K562 (cell line): Measurements from ENCODE around the gene SERINC3. TPM values are rescaled to one million over a fixed set of nuclear protein-coding genes. Genes with fewer than 3 reads are reported as not detected.

ENCODE experiments used
- ATAC-seq: fragments of 200-7000 bp; cut with Tn5 transposase; 3 replicates; pipeline ENCODE4 v1.9.1; 2020; ENCODE audit warnings: moderate library complexity
- BruUV-seq: library from RNA; stranded (reverse); fragments of 400-500 nt; replicated peaks from 2 replicates; lab custom pipeline; 2021; lab: Mats Ljungman, UMichigan
- CTCF ChIA-PET: fragments of 300-600 bp; formaldehyde crosslinking; extraction: SDS; loops from one replicate; lab custom pipeline; 2021; ENCODE audit warnings: low intra/inter-chr PET ratio; lab: Yijun Ruan, JAX
- POLR2A ChIA-PET: fragments of 300-600, 350-650 bp; sonication (Branson Sonifier 250); formaldehyde crosslinking; extraction: SDS; loops from one replicate; lab custom pipeline; 2021; ENCODE audit warnings: antibody characterized with exemption, inconsistent platforms; lab: Yijun Ruan, JAX
- DNase-seq, 4 experiments: peaks; one replicate each; pipeline versions ENCODE4 v3.0.0 to v3.0.0-alpha.2; 2011 to 2018; ENCODE audit warnings: low spot score in 3 of 4, mixed read lengths in 3 of 4; ENCODE audit errors: extremely low read depth in 1 of 4
- FAIRE-seq: peaks from 2 replicates; lab custom pipeline; 2011; peaks lifted over from hg19 to GRCh38; lab: Jason Lieb, UNC
- H2AFZ ChIP-seq: 2 replicates; pipeline ENCODE4 v1.6.0; 2011; ENCODE audit warnings: low read depth, low read length, control low read depth, inconsistent platforms
- H3K27ac ChIP-seq: fragments of 200-600 bp; 3 replicates; pipeline ENCODE4 v1.8.0; 2011; ENCODE audit warnings: low read depth, mild to moderate bottlenecking, control low read depth, inconsistent platforms, low read length, moderate library complexity, mixed read lengths; ENCODE audit errors: extremely low read depth
- H3K27me3 ChIP-seq, 2 experiments: fragments of 300-600 bp in 1 of 2; 2 replicates in 1 of 2; 3 replicates in 1 of 2; pipeline versions ENCODE4 v1.6.0 to v1.8.0; 2011; ENCODE audit warnings: inconsistent platforms in 2 of 2, low read length in 2 of 2, mild to moderate bottlenecking in 1 of 2, mixed read lengths in 1 of 2, moderate library complexity in 1 of 2; ENCODE audit not compliant: control insufficient read depth in 2 of 2, insufficient read depth in 2 of 2
- H3K36me3 ChIP-seq: fragments of 300-600 bp; 3 replicates; pipeline ENCODE4 v1.8.0; 2011; ENCODE audit warnings: mild to moderate bottlenecking, low read length, inconsistent platforms; ENCODE audit not compliant: control insufficient read depth, insufficient read depth
- H3K4me1 ChIP-seq, 2 experiments: fragments of 200-600 bp in 1 of 2; replicated peaks in 1 of 2; 2 replicates in 1 of 2; 3 replicates in 1 of 2; pipeline versions ENCODE4 v1.5.1 to v1.8.0; 2011; ENCODE audit warnings: inconsistent platforms in 2 of 2, low read length in 2 of 2, mild to moderate bottlenecking in 1 of 2, mixed read lengths in 1 of 2, moderate library complexity in 1 of 2; ENCODE audit not compliant: control insufficient read depth in 2 of 2, insufficient read depth in 2 of 2
- H3K4me2 ChIP-seq: 2 replicates; pipeline ENCODE4 v1.6.1; 2011; ENCODE audit warnings: low read length, control low read depth, inconsistent platforms, mixed read lengths; ENCODE audit not compliant: insufficient read depth
- H3K4me3 ChIP-seq: fragments of 200-600 bp; sonication (generic), shearing (Covaris generic); 2 replicates; pipeline ENCODE4 v1.5.1; 2016; ENCODE audit warnings: control low read depth, inconsistent platforms
- H3K79me2 ChIP-seq: fragments of 200-600 bp; 3 replicates; pipeline ENCODE4 v1.8.0; 2011; ENCODE audit warnings: low read length, inconsistent platforms; ENCODE audit not compliant: control insufficient read depth, insufficient read depth
- H3K9ac ChIP-seq, 2 experiments: 2 replicates each; pipeline versions ENCODE4 v1.6.0 to v1.6.1; 2011; ENCODE audit warnings: low read depth in 2 of 2, low read length in 2 of 2, control low read depth in 1 of 2, inconsistent platforms in 1 of 2, mild to moderate bottlenecking in 1 of 2, mixed read lengths in 1 of 2; ENCODE audit not compliant: insufficient read depth in 1 of 2
- H3K9me1 ChIP-seq: one replicate; pipeline ENCODE4 v1.6.0; 2011; ENCODE audit warnings: inconsistent platforms, mild to moderate bottlenecking, low read length, moderate library complexity; ENCODE audit not compliant: control insufficient read depth, insufficient read depth
- H3K9me3 ChIP-seq: replicated peaks from 2 replicates; pipeline ENCODE4 v1.5.1; 2011; ENCODE audit warnings: low read depth, low read length, inconsistent platforms; ENCODE audit not compliant: control insufficient read depth, insufficient read depth
- H4K20me1 ChIP-seq: replicated peaks from 2 replicates; pipeline ENCODE4 v1.6.1; 2011; ENCODE audit warnings: low read length, inconsistent platforms, mixed read lengths; ENCODE audit not compliant: control insufficient read depth, insufficient read depth
- FOXJ3 ChIP-seq: sonication (generic); formaldehyde crosslinking; IDR thresholded peaks from 2 replicates; pipeline ENCODE4 v1.4.0; 2020; ENCODE audit warnings: mild to moderate bottlenecking, missing genetic modification reagents
- NELFE ChIP-seq: IDR thresholded peaks from 2 replicates; pipeline ENCODE4 v1.6.1; 2011; ENCODE audit warnings: mild to moderate bottlenecking; ENCODE audit not compliant: insufficient read depth, insufficient read length
- NFIC ChIP-seq: fragments of 450-650 bp; IDR thresholded peaks from 2 replicates; pipeline ENCODE4 v1.6.1; 2017; ENCODE audit warnings: mild to moderate bottlenecking, inconsistent platforms
- WGBS: fragments of 100-300 bp; shearing (Covaris generic); methylation state at CpG from one replicate; pipeline ENCODE4 v1.1.6; 2016; ENCODE audit warnings: low coverage, mixed read lengths; ENCODE audit not compliant: insufficient coverage; ENCODE audit errors: missing lambda C conversion rate; 5-methylcytosine and 5-hydroxymethylcytosine counted together
- in situ Hi-C: fragments of 300-500 bp; cut with MboI; formaldehyde crosslinking; loops from 4 replicates; pipeline ENCODE4 v1.15.0; 2018; ENCODE audit warnings: inconsistent platforms, mixed read lengths
- intact Hi-C: fragments of 100-400 bp; cut with micrococcal nuclease; formaldehyde crosslinking; loops from 2 replicates; pipeline ENCODE4 v1.14.2; 2022
- polyA plus RNA-seq, 8 experiments: library from polyadenylated mRNA; depleted of rRNA in 4 of 8; stranded (reverse) in 5 of 8; unstranded in 3 of 8; fragments of >200 nt; fragmentation: Nextera tagmentation in 2 of 8; fragmentation: Illumina TruSeq in 1 of 8; extraction: Ambion mirVana in 2 of 8; extraction: Trizol in 1 of 8; gene quantifications; 2 replicates each; pipeline versions ENCODE4 v1.2.1 to v1.2.3, GENCODE V29; 2011 to 2014; ENCODE audit warnings: inconsistent platforms in 1 of 8, missing spikeins in 1 of 8
- total RNA-seq, 7 experiments: library from RNA; depleted of rRNA in 6 of 7; stranded (reverse); fragments of >200 nt in 6 of 7; fragmentation: Illumina TruSeq in 2 of 7; extraction: Trizol in 2 of 7; gene quantifications; 2 replicates each; pipeline versions ENCODE4 v1.2.1 to v1.2.3, GENCODE V29; 2011 to 2021; ENCODE audit warnings: low replicate concordance in 1 of 7
- TF ChIP-seq, protein P1 (sequence below): fragments of 450-650 bp; IDR thresholded peaks from 2 replicates; pipeline ENCODE4 v1.6.1; 2016; ENCODE audit warnings: mild to moderate bottlenecking, moderate library complexity

SERINC3 gene
- total and polyA plus RNA-seq, 9 of the 15 experiments (the other 6 are each of a cell fraction or from before 2014, with no cell fraction given), result 24.7 to 107 (median 48.8) TPM

DNA sequence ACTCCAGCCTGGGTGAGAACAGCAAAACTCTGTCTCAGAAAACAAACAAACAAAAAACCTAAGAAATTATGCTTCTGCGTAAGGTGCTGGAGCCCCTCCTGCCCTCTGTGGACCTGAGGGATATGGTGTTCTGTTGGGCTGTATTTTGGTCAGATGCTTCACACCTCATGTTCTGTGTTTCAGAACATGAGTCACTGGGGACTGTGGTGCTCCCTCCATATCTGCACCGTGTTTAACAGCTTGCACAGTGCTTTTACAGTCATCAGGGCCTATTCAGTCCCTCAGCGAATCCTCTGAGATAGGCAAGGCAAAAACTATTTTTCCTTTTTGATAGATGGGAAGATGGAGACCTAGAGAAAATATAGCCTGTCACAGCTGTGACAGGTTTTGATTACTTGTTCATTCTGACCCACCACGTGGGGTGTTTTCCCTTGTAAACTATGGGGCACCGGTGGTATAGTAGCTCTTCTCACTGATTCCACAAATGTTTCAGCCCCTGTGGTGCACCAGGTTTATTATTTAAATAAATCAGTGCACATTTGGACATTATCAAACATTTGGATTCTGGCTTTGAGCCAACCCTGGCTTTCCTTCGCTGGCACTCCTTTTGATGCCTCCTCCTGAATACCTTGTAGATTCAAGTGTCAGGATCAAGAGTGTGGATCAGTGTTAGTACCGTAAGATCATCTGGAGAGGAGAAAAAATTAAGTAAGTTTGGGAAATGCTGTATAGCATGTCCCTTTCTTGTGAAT lies 36.6 kb downstream of the SERINC3 start:
- H3K9ac ChIP-seq, result no peak overlapping the region
- no peaks in the 10 kb centered on the region for H3K79me2 ChIP-seq
- peaks cover 68% of the 10 kb centered on the region; the same call in 2 of the 3 replicates for H3K36me3 ChIP-seq
- H3K9me1 ChIP-seq, result no peaks in the 10 kb centered on the region
- H3K27me3 ChIP-seq, result no peaks in the 10 kb centered on the region
- no peaks in the 10 kb centered on the region for H4K20me1 ChIP-seq
- H3K27ac ChIP-seq, result no peak overlapping the region
- no peak for DNase-seq
- H3K9me3 ChIP-seq, result no peaks in the 10 kb centered on the region
- no peak overlapping the region for H2AFZ ChIP-seq
- BruUV-seq, result no TSS peak
- H3K4me3 ChIP-seq, result no peak overlapping the region
- H3K4me1 ChIP-seq, result no peaks in the 10 kb centered on the region
- no peak overlapping the region for H3K4me2 ChIP-seq
- CTCF ChIA-PET, result no interaction called here
- POLR2A ChIA-PET, result interaction anchor here (2.3 kb wide), 1 partner anchor 9 kb away, joined by 5 read pairs; the partner anchor contains the start of gene TTPAL
- WGBS, result 65% methylated on average over 7 of the region's 7 CpGs
- intact Hi-C loops (no loop called here), in situ Hi-C loops (no loop called here)
- peak; percentile 40 for FAIRE-seq
- TF ChIP-seq FOXJ3 (CRISPR knock-in tag) (no peak), NELFE (no peak), NFIC (peak; percentile 76)
- TF ChIP-seq, protein P1, sequence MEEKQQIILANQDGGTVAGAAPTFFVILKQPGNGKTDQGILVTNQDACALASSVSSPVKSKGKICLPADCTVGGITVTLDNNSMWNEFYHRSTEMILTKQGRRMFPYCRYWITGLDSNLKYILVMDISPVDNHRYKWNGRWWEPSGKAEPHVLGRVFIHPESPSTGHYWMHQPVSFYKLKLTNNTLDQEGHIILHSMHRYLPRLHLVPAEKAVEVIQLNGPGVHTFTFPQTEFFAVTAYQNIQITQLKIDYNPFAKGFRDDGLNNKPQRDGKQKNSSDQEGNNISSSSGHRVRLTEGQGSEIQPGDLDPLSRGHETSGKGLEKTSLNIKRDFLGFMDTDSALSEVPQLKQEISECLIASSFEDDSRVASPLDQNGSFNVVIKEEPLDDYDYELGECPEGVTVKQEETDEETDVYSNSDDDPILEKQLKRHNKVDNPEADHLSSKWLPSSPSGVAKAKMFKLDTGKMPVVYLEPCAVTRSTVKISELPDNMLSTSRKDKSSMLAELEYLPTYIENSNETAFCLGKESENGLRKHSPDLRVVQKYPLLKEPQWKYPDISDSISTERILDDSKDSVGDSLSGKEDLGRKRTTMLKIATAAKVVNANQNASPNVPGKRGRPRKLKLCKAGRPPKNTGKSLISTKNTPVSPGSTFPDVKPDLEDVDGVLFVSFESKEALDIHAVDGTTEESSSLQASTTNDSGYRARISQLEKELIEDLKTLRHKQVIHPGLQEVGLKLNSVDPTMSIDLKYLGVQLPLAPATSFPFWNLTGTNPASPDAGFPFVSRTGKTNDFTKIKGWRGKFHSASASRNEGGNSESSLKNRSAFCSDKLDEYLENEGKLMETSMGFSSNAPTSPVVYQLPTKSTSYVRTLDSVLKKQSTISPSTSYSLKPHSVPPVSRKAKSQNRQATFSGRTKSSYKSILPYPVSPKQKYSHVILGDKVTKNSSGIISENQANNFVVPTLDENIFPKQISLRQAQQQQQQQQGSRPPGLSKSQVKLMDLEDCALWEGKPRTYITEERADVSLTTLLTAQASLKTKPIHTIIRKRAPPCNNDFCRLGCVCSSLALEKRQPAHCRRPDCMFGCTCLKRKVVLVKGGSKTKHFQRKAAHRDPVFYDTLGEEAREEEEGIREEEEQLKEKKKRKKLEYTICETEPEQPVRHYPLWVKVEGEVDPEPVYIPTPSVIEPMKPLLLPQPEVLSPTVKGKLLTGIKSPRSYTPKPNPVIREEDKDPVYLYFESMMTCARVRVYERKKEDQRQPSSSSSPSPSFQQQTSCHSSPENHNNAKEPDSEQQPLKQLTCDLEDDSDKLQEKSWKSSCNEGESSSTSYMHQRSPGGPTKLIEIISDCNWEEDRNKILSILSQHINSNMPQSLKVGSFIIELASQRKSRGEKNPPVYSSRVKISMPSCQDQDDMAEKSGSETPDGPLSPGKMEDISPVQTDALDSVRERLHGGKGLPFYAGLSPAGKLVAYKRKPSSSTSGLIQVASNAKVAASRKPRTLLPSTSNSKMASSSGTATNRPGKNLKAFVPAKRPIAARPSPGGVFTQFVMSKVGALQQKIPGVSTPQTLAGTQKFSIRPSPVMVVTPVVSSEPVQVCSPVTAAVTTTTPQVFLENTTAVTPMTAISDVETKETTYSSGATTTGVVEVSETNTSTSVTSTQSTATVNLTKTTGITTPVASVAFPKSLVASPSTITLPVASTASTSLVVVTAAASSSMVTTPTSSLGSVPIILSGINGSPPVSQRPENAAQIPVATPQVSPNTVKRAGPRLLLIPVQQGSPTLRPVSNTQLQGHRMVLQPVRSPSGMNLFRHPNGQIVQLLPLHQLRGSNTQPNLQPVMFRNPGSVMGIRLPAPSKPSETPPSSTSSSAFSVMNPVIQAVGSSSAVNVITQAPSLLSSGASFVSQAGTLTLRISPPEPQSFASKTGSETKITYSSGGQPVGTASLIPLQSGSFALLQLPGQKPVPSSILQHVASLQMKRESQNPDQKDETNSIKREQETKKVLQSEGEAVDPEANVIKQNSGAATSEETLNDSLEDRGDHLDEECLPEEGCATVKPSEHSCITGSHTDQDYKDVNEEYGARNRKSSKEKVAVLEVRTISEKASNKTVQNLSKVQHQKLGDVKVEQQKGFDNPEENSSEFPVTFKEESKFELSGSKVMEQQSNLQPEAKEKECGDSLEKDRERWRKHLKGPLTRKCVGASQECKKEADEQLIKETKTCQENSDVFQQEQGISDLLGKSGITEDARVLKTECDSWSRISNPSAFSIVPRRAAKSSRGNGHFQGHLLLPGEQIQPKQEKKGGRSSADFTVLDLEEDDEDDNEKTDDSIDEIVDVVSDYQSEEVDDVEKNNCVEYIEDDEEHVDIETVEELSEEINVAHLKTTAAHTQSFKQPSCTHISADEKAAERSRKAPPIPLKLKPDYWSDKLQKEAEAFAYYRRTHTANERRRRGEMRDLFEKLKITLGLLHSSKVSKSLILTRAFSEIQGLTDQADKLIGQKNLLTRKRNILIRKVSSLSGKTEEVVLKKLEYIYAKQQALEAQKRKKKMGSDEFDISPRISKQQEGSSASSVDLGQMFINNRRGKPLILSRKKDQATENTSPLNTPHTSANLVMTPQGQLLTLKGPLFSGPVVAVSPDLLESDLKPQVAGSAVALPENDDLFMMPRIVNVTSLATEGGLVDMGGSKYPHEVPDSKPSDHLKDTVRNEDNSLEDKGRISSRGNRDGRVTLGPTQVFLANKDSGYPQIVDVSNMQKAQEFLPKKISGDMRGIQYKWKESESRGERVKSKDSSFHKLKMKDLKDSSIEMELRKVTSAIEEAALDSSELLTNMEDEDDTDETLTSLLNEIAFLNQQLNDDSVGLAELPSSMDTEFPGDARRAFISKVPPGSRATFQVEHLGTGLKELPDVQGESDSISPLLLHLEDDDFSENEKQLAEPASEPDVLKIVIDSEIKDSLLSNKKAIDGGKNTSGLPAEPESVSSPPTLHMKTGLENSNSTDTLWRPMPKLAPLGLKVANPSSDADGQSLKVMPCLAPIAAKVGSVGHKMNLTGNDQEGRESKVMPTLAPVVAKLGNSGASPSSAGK, result no peak
- no peak for ATAC-seq
